HG02571 (cell line): ENCODE measurements around the gene PSTPIP1.

Experiments
- ATAC-seq: cut with Tn5 transposase; IDR thresholded peaks from one replicate; pipeline ENCODE4 v1.9.1; 2021; ENCODE audit warnings: mild to moderate bottlenecking, moderate library complexity; ENCODE audit not compliant: unreplicated experiment

The PSTPIP1 gene

GRCh38 chr15:77039217-77039533 lies 44.2 kb downstream of the PSTPIP1 start:
- no peak for ATAC-seq

GRCh38 chr15:77039848-77040247 lies 44.9 kb downstream of the PSTPIP1 start:
- no peak for ATAC-seq

- ATAC-seq, result no peak
These were observed 45.7 kb downstream of the PSTPIP1 start for GRCh38 chr15:77040673-77041072.

GRCh38 chr15:77042245-77042919 lies 47.5 kb downstream of the PSTPIP1 start:
- ATAC-seq, result no peak

GRCh38 chr15:77042955-77043920 lies 48.3 kb downstream of the PSTPIP1 start:
- ATAC-seq, result no peak

- ATAC-seq, result no peak
These were observed 49.5 kb downstream of the PSTPIP1 start for GRCh38 chr15:77044228-77045042.

- no peak for ATAC-seq
These were observed 51.1 kb downstream of the PSTPIP1 start for GRCh38 chr15:77045985-77046384.

GRCh38 chr15:77046704-77047412 lies 51.9 kb downstream of the PSTPIP1 start:
- no peak for ATAC-seq

- ATAC-seq, result no peak
These were observed 53.4 kb downstream of the PSTPIP1 start for GRCh38 chr15:77048135-77048876.

GRCh38 chr15:77052556-77052955 lies 57.6 kb downstream of the PSTPIP1 start:
- no peak for ATAC-seq

- no peak for ATAC-seq
These were observed 58.8 kb downstream of the PSTPIP1 start for GRCh38 chr15:77053709-77054108.

GRCh38 chr15:77057072-77057471 lies 62.1 kb downstream of the PSTPIP1 start:
- no peak for ATAC-seq

- ATAC-seq, result no peak
These were observed 62.8 kb downstream of the PSTPIP1 start for GRCh38 chr15:77057685-77058084.

- no peak for ATAC-seq
These were observed 63.5 kb downstream of the PSTPIP1 start for GRCh38 chr15:77058468-77058867.

- ATAC-seq, result peak; percentile 71
These were observed 64.9 kb downstream of the PSTPIP1 start for GRCh38 chr15:77059786-77060361.

- no peak for ATAC-seq
These were observed 65.6 kb downstream of the PSTPIP1 start for GRCh38 chr15:77060546-77060945.

- no peak for ATAC-seq
These were observed 68.3 kb downstream of the PSTPIP1 start for GRCh38 chr15:77063249-77063648.

GRCh38 chr15:77064063-77064462 lies 69.1 kb downstream of the PSTPIP1 start:
- ATAC-seq, result no peak

GRCh38 chr15:77064539-77065308 lies 69.8 kb downstream of the PSTPIP1 start:
- no peak for ATAC-seq
